Fibroblast of villous mesenchyme (primary cell): ENCODE measurements around the gene ELOF1. TPM values are rescaled to one million over a fixed set of nuclear protein-coding genes. Genes with fewer than 3 reads are reported as not detected.
"Not testable (repeated sequence)": the region's sequence is repeated elsewhere in the genome, so short reads cannot be mapped to it uniquely, and the experiment has no call there.

ENCODE experiments used
- DNase-seq: peaks from one replicate; pipeline ENCODE4 v3.0.0-alpha.2; 2010; ENCODE audit warnings: low read depth
- H3K4me3 ChIP-seq: 2 replicates; pipeline ENCODE4 v1.5.1; 2011; ENCODE audit warnings: low read depth, mild to moderate bottlenecking, low read length
- total RNA-seq: library from RNA; depleted of rRNA; stranded (reverse); fragments of >200 nt; gene quantifications from 2 replicates; pipeline ENCODE4 v1.2.3, GENCODE V29; 2012
- TF ChIP-seq, protein P1 (sequence below): IDR thresholded peaks from 2 replicates; pipeline ENCODE4 v1.5.1; 2012; ENCODE audit warnings: low read depth, mild to moderate bottlenecking, low read length; ENCODE audit not compliant: insufficient read depth

The ELOF1 gene
- total RNA-seq, 1 donor: 31.1 TPM

- TF ChIP-seq, protein P1, sequence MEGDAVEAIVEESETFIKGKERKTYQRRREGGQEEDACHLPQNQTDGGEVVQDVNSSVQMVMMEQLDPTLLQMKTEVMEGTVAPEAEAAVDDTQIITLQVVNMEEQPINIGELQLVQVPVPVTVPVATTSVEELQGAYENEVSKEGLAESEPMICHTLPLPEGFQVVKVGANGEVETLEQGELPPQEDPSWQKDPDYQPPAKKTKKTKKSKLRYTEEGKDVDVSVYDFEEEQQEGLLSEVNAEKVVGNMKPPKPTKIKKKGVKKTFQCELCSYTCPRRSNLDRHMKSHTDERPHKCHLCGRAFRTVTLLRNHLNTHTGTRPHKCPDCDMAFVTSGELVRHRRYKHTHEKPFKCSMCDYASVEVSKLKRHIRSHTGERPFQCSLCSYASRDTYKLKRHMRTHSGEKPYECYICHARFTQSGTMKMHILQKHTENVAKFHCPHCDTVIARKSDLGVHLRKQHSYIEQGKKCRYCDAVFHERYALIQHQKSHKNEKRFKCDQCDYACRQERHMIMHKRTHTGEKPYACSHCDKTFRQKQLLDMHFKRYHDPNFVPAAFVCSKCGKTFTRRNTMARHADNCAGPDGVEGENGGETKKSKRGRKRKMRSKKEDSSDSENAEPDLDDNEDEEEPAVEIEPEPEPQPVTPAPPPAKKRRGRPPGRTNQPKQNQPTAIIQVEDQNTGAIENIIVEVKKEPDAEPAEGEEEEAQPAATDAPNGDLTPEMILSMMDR: no peak
- DNase-seq: peak; percentile 32
- no peak overlapping the region for H3K4me3 ChIP-seq
Measured at GRCh38 chr19:11578258-11579142, 19.5 kb upstream of the ELOF1 start.

GRCh38 chr19:11577451-11578257 lies 18.6 kb upstream of the ELOF1 start, which contains the start of gene ACP5:
ACP5 (minus strand) TSS chr19:11577645; CDS start chr19:11577317, 328 bp downstream.
- H3K4me3 ChIP-seq: no peak within 1 kb of the TSS
- TF ChIP-seq, protein P1: no peak
- peak; percentile 20 for DNase-seq

DNA sequence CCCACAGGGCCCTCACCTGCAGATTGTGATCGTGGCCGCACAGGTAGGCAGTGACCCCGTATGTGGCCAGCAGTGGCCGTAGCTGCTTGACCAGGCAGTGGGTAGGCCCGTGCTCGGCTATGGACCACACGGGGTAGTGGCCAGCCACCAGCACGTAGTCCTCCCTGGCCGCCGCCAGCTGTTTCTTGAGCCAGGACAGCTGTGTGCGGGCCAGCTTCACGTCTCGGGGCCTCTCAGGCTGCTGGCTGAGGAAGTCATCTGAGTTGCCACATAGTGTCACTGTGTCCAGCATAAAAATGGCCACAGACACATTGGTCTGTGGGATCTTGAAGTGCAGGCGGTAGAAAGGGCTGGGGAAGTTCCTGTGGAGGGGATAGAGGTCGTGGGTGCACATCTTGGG lies 17.2 kb upstream of the ELOF1 start:
- DNase-seq: no peak
- H3K4me3 ChIP-seq: no peak overlapping the region
- TF ChIP-seq, protein P1: no peak

DNA sequence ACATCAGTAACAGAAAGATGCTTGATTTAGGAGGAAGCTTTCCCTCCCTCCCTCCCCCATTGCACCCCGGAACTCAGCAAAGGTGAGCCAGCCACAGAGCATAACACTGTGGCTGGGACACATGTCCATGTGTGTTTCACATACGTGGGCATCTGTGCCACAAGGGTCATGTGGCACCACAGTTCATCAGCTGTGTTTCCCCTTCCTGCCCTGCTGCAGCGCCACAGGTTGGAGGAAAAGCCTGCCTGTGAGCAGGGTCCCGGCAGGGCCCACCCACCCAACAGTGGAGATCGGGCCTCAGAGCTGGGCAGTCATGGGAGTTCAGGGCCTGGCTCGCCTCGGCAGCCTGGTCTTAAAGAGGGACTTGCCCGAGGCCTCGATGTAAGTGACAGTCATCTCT lies 15.7 kb upstream of the ELOF1 start:
- H3K4me3 ChIP-seq: no peak overlapping the region
- TF ChIP-seq, protein P1: no peak
- no peak for DNase-seq

DNA sequence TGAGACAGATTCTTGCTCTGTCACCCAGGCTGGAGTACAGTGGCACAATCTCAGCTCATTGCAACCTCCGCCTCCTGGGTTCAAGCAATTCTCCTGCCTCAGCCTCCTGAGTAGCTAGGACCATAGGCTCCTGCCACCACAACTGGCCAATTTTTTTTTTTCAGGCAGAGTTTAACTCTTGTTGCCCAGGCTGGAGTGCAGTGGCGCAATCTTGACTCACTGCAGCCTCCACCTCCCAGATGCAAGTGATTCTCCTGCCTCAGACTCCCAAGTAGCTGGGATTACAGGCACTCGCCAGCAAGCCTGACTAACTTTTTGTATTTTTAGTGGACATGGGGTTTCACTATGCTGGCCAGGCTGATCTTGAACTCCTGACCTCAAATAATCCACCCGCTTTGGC lies 14.7 kb upstream of the ELOF1 start:
- not testable (repeated sequence) for H3K4me3 ChIP-seq, DNase-seq

- H3K4me3 ChIP-seq, DNase-seq: not testable (repeated sequence)
Measured at GRCh38 chr19:11573354-11573753, 14.3 kb upstream of the ELOF1 start.

DNA sequence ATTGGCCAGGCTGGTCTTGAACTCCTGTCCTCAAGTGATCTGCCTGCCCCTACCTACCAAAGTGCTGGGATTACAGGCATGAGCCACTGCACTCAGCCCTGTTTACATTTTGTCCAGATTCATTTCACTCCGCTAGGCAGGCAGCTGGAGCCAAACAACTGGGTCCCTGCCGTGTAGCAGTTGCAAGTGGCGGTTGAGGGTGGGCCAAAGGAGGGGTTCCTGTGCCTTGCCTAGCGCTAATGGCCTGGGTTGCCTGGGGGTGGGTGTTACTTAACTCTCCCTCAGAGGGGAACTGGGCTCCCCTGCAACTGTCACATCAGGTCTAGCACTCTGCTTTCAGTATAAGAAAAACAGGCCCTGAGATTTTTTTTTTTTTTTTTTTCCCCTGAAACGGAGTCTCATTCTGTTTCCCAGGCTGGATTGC lies 11.0 kb upstream of the ELOF1 start:
- no peak for DNase-seq
- no peak overlapping the region for H3K4me3 ChIP-seq
- TF ChIP-seq, protein P1: no peak
